Measurements from ENCODE around the gene PIEZO2. TPM values are rescaled to one million over a fixed set of nuclear protein-coding genes. Genes with fewer than 3 reads are reported as not detected.

PIEZO2 gene
- total and polyA plus RNA-seq, 9 donors: 2.0 to 8.5 (median 3.2) TPM

GRCh38 chr18:10951631-10952544, 197.5 kb downstream of the PIEZO2 start:
- TF ChIP-seq EP300 (IDR thresholded peaks at IDR 0.05) (no peak), POLR2A (IDR thresholded peaks at IDR 0.05) (no peak)
- TF ChIP-seq, protein P1, sequence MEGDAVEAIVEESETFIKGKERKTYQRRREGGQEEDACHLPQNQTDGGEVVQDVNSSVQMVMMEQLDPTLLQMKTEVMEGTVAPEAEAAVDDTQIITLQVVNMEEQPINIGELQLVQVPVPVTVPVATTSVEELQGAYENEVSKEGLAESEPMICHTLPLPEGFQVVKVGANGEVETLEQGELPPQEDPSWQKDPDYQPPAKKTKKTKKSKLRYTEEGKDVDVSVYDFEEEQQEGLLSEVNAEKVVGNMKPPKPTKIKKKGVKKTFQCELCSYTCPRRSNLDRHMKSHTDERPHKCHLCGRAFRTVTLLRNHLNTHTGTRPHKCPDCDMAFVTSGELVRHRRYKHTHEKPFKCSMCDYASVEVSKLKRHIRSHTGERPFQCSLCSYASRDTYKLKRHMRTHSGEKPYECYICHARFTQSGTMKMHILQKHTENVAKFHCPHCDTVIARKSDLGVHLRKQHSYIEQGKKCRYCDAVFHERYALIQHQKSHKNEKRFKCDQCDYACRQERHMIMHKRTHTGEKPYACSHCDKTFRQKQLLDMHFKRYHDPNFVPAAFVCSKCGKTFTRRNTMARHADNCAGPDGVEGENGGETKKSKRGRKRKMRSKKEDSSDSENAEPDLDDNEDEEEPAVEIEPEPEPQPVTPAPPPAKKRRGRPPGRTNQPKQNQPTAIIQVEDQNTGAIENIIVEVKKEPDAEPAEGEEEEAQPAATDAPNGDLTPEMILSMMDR (IDR thresholded peaks at IDR 0.05): no peak
- Histone ChIP-seq H3K4me3 (no peak overlapping the region), H3K9me3 (no peaks in the 10 kb centered on the region), H3K36me3 (no peaks in the 10 kb centered on the region), H3K27ac (no peak overlapping the region), H3K27me3 (no peaks in the 10 kb centered on the region), H3K4me1 (ENCODE audit: insufficient read depth) (no peaks in the 10 kb centered on the region)
- WGBS, 3 donors: 86 to 96% (median 87%) methylated on average over 1 of the region's 1 CpG
- no peak for DNase-seq
- intact Hi-C loops (cut with DNase I): no loop called here

GRCh38 chr18:10950876-10951630, 198.3 kb downstream of the PIEZO2 start:
- 87 to 91% (median 89%) methylated on average over 8 of the region's 8 CpGs for WGBS, 3 donors
- Histone ChIP-seq H3K4me1 (ENCODE audit: insufficient read depth) (no peaks in the 10 kb centered on the region), H3K4me3 (no peak overlapping the region), H3K36me3 (no peaks in the 10 kb centered on the region), H3K27ac (no peak overlapping the region), H3K27me3 (no peaks in the 10 kb centered on the region), H3K9me3 (no peaks in the 10 kb centered on the region)
- TF ChIP-seq POLR2A (IDR thresholded peaks at IDR 0.05): no peak
- TF ChIP-seq, protein P1 (IDR thresholded peaks at IDR 0.05): no peak
- TF ChIP-seq EP300 (IDR thresholded peaks at IDR 0.05): no peak
- intact Hi-C loops (cut with DNase I): no loop called here
- DNase-seq: no peak

GRCh38 chr18:10950080-10950875, 199.1 kb downstream of the PIEZO2 start:
- Histone ChIP-seq H3K27me3 (no peaks in the 10 kb centered on the region), H3K4me3 (no peak overlapping the region), H3K9me3 (no peaks in the 10 kb centered on the region), H3K27ac (no peak overlapping the region), H3K36me3 (no peaks in the 10 kb centered on the region), H3K4me1 (ENCODE audit: insufficient read depth) (no peaks in the 10 kb centered on the region)
- intact Hi-C loops (cut with DNase I): no loop called here
- WGBS, 3 donors: 76 to 83% (median 83%) methylated on average over 12 of the region's 12 CpGs
- no peak for DNase-seq
- TF ChIP-seq POLR2A (IDR thresholded peaks at IDR 0.05) (no peak), EP300 (IDR thresholded peaks at IDR 0.05) (no peak)
- TF ChIP-seq, protein P1 (IDR thresholded peaks at IDR 0.05): no peak

GRCh38 chr18:10949655-10950054, 199.7 kb downstream of the PIEZO2 start:
- WGBS, 3 donors: 13 to 22% (median 17%) methylated on average over 1 of the region's 1 CpG
- intact Hi-C loops (cut with DNase I): no loop called here
- Histone ChIP-seq H3K4me1 (ENCODE audit: insufficient read depth) (no peaks in the 10 kb centered on the region), H3K9me3 (no peaks in the 10 kb centered on the region), H3K27me3 (no peaks in the 10 kb centered on the region), H3K27ac (no peak overlapping the region), H3K36me3 (no peaks in the 10 kb centered on the region), H3K4me3 (no peak overlapping the region)
- no peak for DNase-seq
- no peak for TF ChIP-seq EP300 (IDR thresholded peaks at IDR 0.05)
- TF ChIP-seq, protein P1 (IDR thresholded peaks at IDR 0.05): no peak
- no peak for TF ChIP-seq POLR2A (IDR thresholded peaks at IDR 0.05)

Measured in ovary (tissue), 9 donors.